Adipocyte (in vitro differentiated cells): ENCODE data around the gene NFIB.

ENCODE experiments used
- DNase-seq: peaks from one replicate; pipeline ENCODE4 v3.0.0-alpha.2; 2015; ENCODE audit warnings: low read depth
- H3K27me3 ChIP-seq: replicated peaks from 2 replicates; pipeline ENCODE4 v1.7.0; 2013; ENCODE audit warnings: mild to moderate bottlenecking, low read length, moderate library complexity; ENCODE audit not compliant: control insufficient read depth, insufficient read depth
- H3K36me3 ChIP-seq: 2 replicates; pipeline ENCODE4 v1.7.0; 2013; ENCODE audit warnings: low read length, mild to moderate bottlenecking, moderate library complexity; ENCODE audit not compliant: control insufficient read depth, insufficient read depth, severe bottlenecking
- H3K4me1 ChIP-seq: 2 replicates; pipeline ENCODE4 v1.7.0; 2013; ENCODE audit warnings: mild to moderate bottlenecking, low read length, moderate library complexity; ENCODE audit not compliant: control insufficient read depth, insufficient read depth
- H3K4me3 ChIP-seq: 2 replicates; pipeline ENCODE4 v1.7.0; 2013; ENCODE audit warnings: mild to moderate bottlenecking, low read length, moderate library complexity
- H3K9ac ChIP-seq: 2 replicates; pipeline ENCODE4 v1.7.0; 2013; ENCODE audit warnings: mild to moderate bottlenecking, low read length, moderate library complexity
- H3K9me3 ChIP-seq: 2 replicates; pipeline ENCODE4 v1.7.0; 2013; ENCODE audit warnings: mild to moderate bottlenecking, low read length, moderate library complexity; ENCODE audit not compliant: control insufficient read depth

The NFIB gene

GRCh38 chr9:14103115-14103514, 210.8 kb downstream of the NFIB start:
- Histone ChIP-seq H3K4me1 (peaks cover 24% of the 10 kb centered on the region), H3K27me3 (no peaks in the 10 kb centered on the region), H3K9ac (peak overlapping the region; percentile 56), H3K4me3 (peak overlapping the region; percentile 52), H3K9me3 (no peaks in the 10 kb centered on the region), H3K36me3 (peaks cover 3% of the 10 kb centered on the region)
- peak; percentile 58 for DNase-seq

- Histone ChIP-seq H3K9ac (no peak overlapping the region), H3K9me3 (no peaks in the 10 kb centered on the region), H3K4me3 (no peak overlapping the region), H3K36me3 (peaks cover 3% of the 10 kb centered on the region), H3K4me1 (peaks cover 46% of the 10 kb centered on the region), H3K27me3 (no peaks in the 10 kb centered on the region)
- no peak for DNase-seq
Observed at GRCh38 chr9:14099737-14100136, 214.2 kb downstream of the NFIB start.

GRCh38 chr9:14098486-14099180, 215.3 kb downstream of the NFIB start:
- H3K4me1 ChIP-seq = peaks cover 45% of the 10 kb centered on the region
- no peak overlapping the region for H3K9ac ChIP-seq
- peak overlapping the region; percentile 35 for H3K4me3 ChIP-seq
- no peak for DNase-seq
- no peaks in the 10 kb centered on the region for H3K27me3 ChIP-seq
- no peaks in the 10 kb centered on the region for H3K9me3 ChIP-seq
- H3K36me3 ChIP-seq = peaks cover 9% of the 10 kb centered on the region

- H3K9me3 ChIP-seq = no peaks in the 10 kb centered on the region
- H3K36me3 ChIP-seq = peaks cover 11% of the 10 kb centered on the region
- H3K27me3 ChIP-seq = no peaks in the 10 kb centered on the region
- H3K4me1 ChIP-seq = peaks cover 37% of the 10 kb centered on the region
- H3K9ac ChIP-seq = no peak overlapping the region
- peak overlapping the region; percentile 35 for H3K4me3 ChIP-seq
- DNase-seq = no peak
Observed at GRCh38 chr9:14097666-14098415, 216.1 kb downstream of the NFIB start.

GRCh38 chr9:14097215-14097614, 216.7 kb downstream of the NFIB start:
- Histone ChIP-seq H3K36me3 (peaks cover 11% of the 10 kb centered on the region), H3K27me3 (no peaks in the 10 kb centered on the region), H3K4me3 (no peak overlapping the region), H3K9ac (no peak overlapping the region), H3K4me1 (peaks cover 34% of the 10 kb centered on the region), H3K9me3 (no peaks in the 10 kb centered on the region)
- DNase-seq = peak; percentile 46

- H3K36me3 ChIP-seq = peaks cover 11% of the 10 kb centered on the region
- no peaks in the 10 kb centered on the region for H3K27me3 ChIP-seq
- peak overlapping the region; percentile 29 for H3K9ac ChIP-seq
- no peaks in the 10 kb centered on the region for H3K9me3 ChIP-seq
- DNase-seq = peak; percentile 88
- H3K4me1 ChIP-seq = peaks cover 34% of the 10 kb centered on the region
- H3K4me3 ChIP-seq = peak overlapping the region; percentile 68
Observed at GRCh38 chr9:14096258-14096922, 217.6 kb downstream of the NFIB start.

- H3K9ac ChIP-seq = no peak overlapping the region
- H3K9me3 ChIP-seq = no peaks in the 10 kb centered on the region
- DNase-seq = no peak
- no peak overlapping the region for H3K4me3 ChIP-seq
- no peaks in the 10 kb centered on the region for H3K27me3 ChIP-seq
- peaks cover 11% of the 10 kb centered on the region for H3K36me3 ChIP-seq
- H3K4me1 ChIP-seq = peaks cover 41% of the 10 kb centered on the region
Observed at GRCh38 chr9:14095277-14095676, 218.7 kb downstream of the NFIB start.

- H3K4me1 ChIP-seq = peaks cover 47% of the 10 kb centered on the region
- H3K27me3 ChIP-seq = no peaks in the 10 kb centered on the region
- H3K9me3 ChIP-seq = no peaks in the 10 kb centered on the region
- H3K9ac ChIP-seq = no peak overlapping the region
- peaks cover 11% of the 10 kb centered on the region for H3K36me3 ChIP-seq
- H3K4me3 ChIP-seq = no peak overlapping the region
- no peak for DNase-seq
Observed at GRCh38 chr9:14094491-14094890, 219.4 kb downstream of the NFIB start.

GRCh38 chr9:14092344-14092743, 221.6 kb downstream of the NFIB start:
- H3K4me1 ChIP-seq = peaks cover 31% of the 10 kb centered on the region
- no peaks in the 10 kb centered on the region for H3K27me3 ChIP-seq
- peaks cover 11% of the 10 kb centered on the region for H3K36me3 ChIP-seq
- no peak overlapping the region for H3K9ac ChIP-seq
- peak; percentile 55 for DNase-seq
- H3K4me3 ChIP-seq = no peak overlapping the region
- H3K9me3 ChIP-seq = no peaks in the 10 kb centered on the region

GRCh38 chr9:14089051-14089803, 224.7 kb downstream of the NFIB start:
- Histone ChIP-seq H3K4me1 (peaks cover 16% of the 10 kb centered on the region), H3K9me3 (no peaks in the 10 kb centered on the region), H3K4me3 (no peak overlapping the region), H3K36me3 (peaks cover 17% of the 10 kb centered on the region), H3K9ac (no peak overlapping the region), H3K27me3 (no peaks in the 10 kb centered on the region)
- peak; percentile 72 for DNase-seq

GRCh38 chr9:14087576-14087975, 226.4 kb downstream of the NFIB start:
- Histone ChIP-seq H3K27me3 (no peaks in the 10 kb centered on the region), H3K9me3 (no peaks in the 10 kb centered on the region), H3K36me3 (peaks cover 10% of the 10 kb centered on the region), H3K4me1 (peaks cover 16% of the 10 kb centered on the region), H3K4me3 (no peak overlapping the region), H3K9ac (no peak overlapping the region)
- DNase-seq = no peak
